HCT116 (cell line): ENCODE data around the gene WDR27. TPM values are rescaled to one million over a fixed set of nuclear protein-coding genes. Genes with fewer than 3 reads are reported as not detected.

Experiments
- ATAC-seq: fragments of 200-7000 bp; cut with Tn5 transposase; 2 replicates; pipeline ENCODE4 v1.9.1; 2020; ENCODE audit warnings: mild to moderate bottlenecking, moderate library complexity
- BruUV-seq: library from RNA; stranded (reverse); fragments of 400-500 nt; replicated peaks from 2 replicates; lab custom pipeline; 2021; lab: Mats Ljungman, UMichigan
- CTCF ChIA-PET: fragments of 300-600 bp; sonication (Branson Sonifier 250); formaldehyde crosslinking; loops from one replicate; lab custom pipeline; 2021; ENCODE audit warnings: antibody characterized with exemption; lab: Charles Lee
- POLR2A ChIA-PET: fragments of 300-600, 350-600 bp; sonication (Branson Sonifier 250); formaldehyde crosslinking; loops from one replicate; lab custom pipeline; 2021; ENCODE audit warnings: antibody characterized with exemption; lab: Charles Lee
- RAD21 ChIA-PET, 2 experiments: fragments of 300-600 bp; sonication (Branson Sonifier 250); formaldehyde crosslinking; loops; one replicate each; lab custom pipeline; 2023; ENCODE audit warnings: low total read pairs in 2 of 2; ENCODE audit not compliant: uncharacterized antibody in 2 of 2, unreplicated experiment in 2 of 2, low non-redundant PET in 1 of 2; lab: Charles Lee
- DNase-seq: peaks from one replicate; pipeline ENCODE4 v3.0.0-alpha.2; 2010; ENCODE audit warnings: low read depth, low spot score
- H2AFZ ChIP-seq: fragments of 200-600 bp; shearing (Covaris generic), sonication (generic); 2 replicates; pipeline ENCODE4 v1.6.1; 2017; ENCODE audit warnings: low read depth, mixed run types, mixed read lengths, antibody characterized with exemption, low read length; ENCODE audit not compliant: poor library complexity, severe bottlenecking
- H3K27ac ChIP-seq: 2 replicates; pipeline ENCODE4 v1.5.1; 2012; ENCODE audit warnings: low read depth, low read length
- H3K27me3 ChIP-seq: fragments of 200-600 bp; sonication (generic); 2 replicates; pipeline ENCODE4 v1.6.1; 2016; ENCODE audit warnings: mixed run types, low read length, mixed read lengths; ENCODE audit not compliant: insufficient read depth
- H3K36me3 ChIP-seq, 2 experiments: fragments of 200-500 bp in 1 of 2; fragments of 200-600 bp in 1 of 2; sonication (Bioruptor generic) in 1 of 2; sonication (generic) in 1 of 2; 2 replicates each; pipeline versions ENCODE4 v1.5.1 to v1.6.1; 2014 to 2016; ENCODE audit warnings: low read length in 2 of 2, inconsistent platforms in 1 of 2, mixed read lengths in 1 of 2, mixed run types in 1 of 2; ENCODE audit not compliant: insufficient read depth in 2 of 2, control insufficient read depth in 1 of 2
- H3K4me1 ChIP-seq, 2 experiments: fragments of 200-600 bp in 1 of 2; sonication (generic) in 1 of 2; 2 replicates each; pipeline versions ENCODE4 v1.5.1 to v1.6.1; 2012 to 2017; ENCODE audit warnings: low read length in 2 of 2, inconsistent platforms in 1 of 2, mild to moderate bottlenecking in 1 of 2, mixed read lengths in 1 of 2, mixed run types in 1 of 2, moderate library complexity in 1 of 2; ENCODE audit not compliant: insufficient read depth in 2 of 2, control insufficient read depth in 1 of 2
- H3K4me2 ChIP-seq: fragments of 200-600 bp; sonication (generic); 2 replicates; pipeline ENCODE4 v1.6.1; 2017; ENCODE audit warnings: mixed run types, low read length, mixed read lengths
- H3K4me3 ChIP-seq, 2 experiments: fragments of 200-600 bp in 1 of 2; sonication (generic) in 1 of 2; replicated peaks in 1 of 2; 2 replicates each; pipeline ENCODE4 v1.5.1; 2011 to 2016; ENCODE audit warnings: low read length in 2 of 2, control low read depth in 1 of 2, low read depth in 1 of 2, mild to moderate bottlenecking in 1 of 2, mixed read lengths in 1 of 2, mixed run types in 1 of 2
- H3K79me2 ChIP-seq: fragments of 200-600 bp; sonication (generic); 2 replicates; pipeline ENCODE4 v1.6.1; 2017; ENCODE audit warnings: mild to moderate bottlenecking, mixed run types, low read length, moderate library complexity, mixed read lengths; ENCODE audit not compliant: insufficient read depth
- H3K9ac ChIP-seq: fragments of 200-600 bp; sonication (generic); 2 replicates; pipeline ENCODE4 v1.6.1; 2016; ENCODE audit warnings: low read length, mixed read lengths
- H3K9me2 ChIP-seq: fragments of 200-600 bp; sonication (generic), shearing (Covaris generic); 2 replicates; pipeline ENCODE4 v1.6.1; 2017; ENCODE audit warnings: mixed run types, mild to moderate bottlenecking, moderate library complexity; ENCODE audit not compliant: insufficient read depth
- H3K9me3 ChIP-seq, 2 experiments: fragments of 200-500 bp in 1 of 2; fragments of 200-600 bp in 1 of 2; sonication (Bioruptor generic) in 1 of 2; sonication (generic) in 1 of 2; 2 replicates each; pipeline ENCODE4 v1.6.1; 2014 to 2017; ENCODE audit warnings: low read length in 2 of 2, mixed read lengths in 2 of 2, inconsistent platforms in 1 of 2, low read depth in 1 of 2, mild to moderate bottlenecking in 1 of 2, mixed run types in 1 of 2, moderate library complexity in 1 of 2; ENCODE audit not compliant: control insufficient read depth in 1 of 2, insufficient read depth in 1 of 2
- H4K20me1 ChIP-seq: fragments of 200-600 bp; sonication (generic), shearing (Covaris generic); 2 replicates; pipeline ENCODE4 v1.6.1; 2017; ENCODE audit warnings: mixed run types, mild to moderate bottlenecking, moderate library complexity; ENCODE audit not compliant: insufficient read depth
- CEBPB ChIP-seq: IDR thresholded peaks from 2 replicates; pipeline ENCODE4 v1.6.1; 2012; ENCODE audit warnings: low read depth
- EGR1 ChIP-seq: IDR thresholded peaks from 2 replicates; pipeline ENCODE4 v1.6.1; 2012; ENCODE audit warnings: low read depth
- ELF1 ChIP-seq: IDR thresholded peaks from 2 replicates; pipeline ENCODE4 v1.6.1; 2012; ENCODE audit warnings: low read depth, borderline replicate concordance
- EZH2 ChIP-seq: fragments of 200-600 bp; sonication (generic); IDR thresholded peaks from 2 replicates; pipeline ENCODE4 v1.6.1; 2017; ENCODE audit warnings: antibody characterized with exemption, mixed run types
- EZH2phosphoT487 ChIP-seq: fragments of 200-600 bp; IDR thresholded peaks from 2 replicates; pipeline ENCODE4 v1.6.1; 2018; ENCODE audit warnings: antibody characterized with exemption, borderline replicate concordance
- FOSL1 ChIP-seq: IDR thresholded peaks from 2 replicates; pipeline ENCODE4 v1.6.1; 2012; ENCODE audit warnings: low read depth
- JUND ChIP-seq: IDR thresholded peaks from 2 replicates; pipeline ENCODE4 v1.6.1; 2012
- POLR2A ChIP-seq: IDR thresholded peaks from 2 replicates; pipeline ENCODE4 v1.7.0; 2011; ENCODE audit warnings: borderline replicate concordance; ENCODE audit not compliant: insufficient read depth, insufficient read length; ENCODE audit errors: extremely low read depth
- POLR2AphosphoS5 ChIP-seq: IDR thresholded peaks from 2 replicates; pipeline ENCODE4 v1.6.1; 2011; ENCODE audit warnings: mild to moderate bottlenecking, low read depth, low read length, moderate library complexity
- REST ChIP-seq: IDR thresholded peaks from 2 replicates; pipeline ENCODE4 v1.6.1; 2012; ENCODE audit warnings: low read depth
- SRF ChIP-seq: IDR thresholded peaks from 2 replicates; pipeline ENCODE4 v1.6.1; 2012; ENCODE audit warnings: low read depth
- TCF7L2 ChIP-seq: IDR thresholded peaks from 2 replicates; pipeline ENCODE4 v1.7.0; 2011; ENCODE audit warnings: borderline replicate concordance, inconsistent platforms; ENCODE audit not compliant: insufficient read depth, insufficient read length; ENCODE audit errors: extremely low read depth
- ZNF274 ChIP-seq: fragments of 200-500 bp; sonication (Bioruptor generic); IDR thresholded peaks from 2 replicates; pipeline ENCODE4 v1.6.1; 2014; ENCODE audit warnings: mild to moderate bottlenecking, low read depth, low read length, inconsistent platforms
- intact Hi-C: fragments of 100-400 bp; cut with micrococcal nuclease; formaldehyde crosslinking; loops from 2 replicates; pipeline ENCODE4 v1.10.0; 2022
- total RNA-seq: library from RNA; stranded (reverse); gene quantifications from one replicate; pipeline ENCODE4 v1.2.1, GENCODE V29; 2021; ENCODE audit not compliant: unreplicated experiment

The WDR27 gene
- total RNA-seq, 1 experiment from 2014 or later: 60.6 TPM

- BruUV-seq: no TSS peak
- H2AFZ ChIP-seq: no peak overlapping the region
- H3K79me2 ChIP-seq: no peaks in the 10 kb centered on the region
- ChIA-PET POLR2A (no interaction called here), RAD21 (no interaction called here), CTCF (no interaction called here)
- H3K9me3 ChIP-seq: no peaks in the 10 kb centered on the region
- no peak overlapping the region for H3K4me3 ChIP-seq
- TF ChIP-seq FOSL1 (no peak), CEBPB (no peak), POLR2A (no peak), EZH2 (no peak), REST (no peak)
- intact Hi-C loops: no loop called here
- H3K9ac ChIP-seq: no peak overlapping the region
- H3K27me3 ChIP-seq: no peaks in the 10 kb centered on the region
- no peaks in the 10 kb centered on the region for H3K9me2 ChIP-seq
- no peaks in the 10 kb centered on the region for H3K36me3 ChIP-seq
- no peaks in the 10 kb centered on the region for H4K20me1 ChIP-seq
- no peaks in the 10 kb centered on the region for H3K4me1 ChIP-seq
- ATAC-seq (no peak), DNase-seq (no peak)
- no peak overlapping the region for H3K27ac ChIP-seq
- no peak overlapping the region for H3K4me2 ChIP-seq
Observed at GRCh38 chr6:169579407-169580111, 122.3 kb downstream of the WDR27 start.

- Histone ChIP-seq H3K9ac (no peak overlapping the region), H3K9me2 (no peaks in the 10 kb centered on the region), H4K20me1 (no peaks in the 10 kb centered on the region), H2AFZ (no peak overlapping the region), H3K4me2 (no peak overlapping the region), H3K27me3 (no peaks in the 10 kb centered on the region), H3K36me3 (no peaks in the 10 kb centered on the region), H3K4me3 (no peak overlapping the region), H3K4me1 (no peaks in the 10 kb centered on the region), H3K27ac (no peak overlapping the region), H3K79me2 (no peaks in the 10 kb centered on the region), H3K9me3 (no peaks in the 10 kb centered on the region)
- ChIA-PET RAD21 (no interaction called here), POLR2A (no interaction called here), CTCF (no interaction called here)
- no peak for DNase-seq
- no peak for ATAC-seq
- intact Hi-C loops: no loop called here
- no TSS peak for BruUV-seq
- no peak for TF ChIP-seq SRF
- TF ChIP-seq EGR1: no peak
- TF ChIP-seq EZH2phosphoT487: no peak
- no peak for TF ChIP-seq EZH2
- TF ChIP-seq POLR2A: no peak
- no peak for TF ChIP-seq ZNF274
- no peak for TF ChIP-seq CEBPB
- no peak for TF ChIP-seq TCF7L2
- TF ChIP-seq POLR2AphosphoS5: no peak
- no peak for TF ChIP-seq JUND
- TF ChIP-seq ELF1: no peak
- no peak for TF ChIP-seq REST
- no peak for TF ChIP-seq FOSL1
Observed at GRCh38 chr6:169577974-169578373, 123.9 kb downstream of the WDR27 start.
